NCI-H1417 (cell line): Measurements from ENCODE around the gene KIAA0825.

ENCODE experiments used
- DNase-seq, 3 experiments: peaks; one replicate each; lab custom pipeline; 2025; lab: John Stamatoyannopoulos, UW

The KIAA0825 gene

DNA sequence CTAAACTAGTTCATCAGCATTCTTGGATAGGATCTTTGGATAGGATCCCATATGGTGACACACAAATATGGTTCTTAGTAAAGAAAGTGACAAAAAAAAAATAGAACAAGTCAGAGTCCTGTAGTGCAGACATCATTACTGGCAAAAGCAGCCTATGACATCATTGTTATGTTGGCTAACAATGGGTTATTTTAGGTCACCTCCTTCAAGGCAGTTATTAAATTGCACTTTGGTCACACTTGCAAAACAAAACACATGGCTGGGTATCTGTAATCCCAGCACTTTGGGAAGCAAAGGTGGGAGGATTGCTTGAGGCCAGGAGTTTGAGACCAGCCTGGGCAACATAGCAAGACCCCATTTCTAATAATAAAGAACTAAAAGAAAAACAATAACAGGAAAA, 185.9 kb downstream of the KIAA0825 start:
- no peak for DNase-seq

GRCh38 chr5:94431696-94432095, 186.7 kb downstream of the KIAA0825 start:
- no peak for DNase-seq

GRCh38 chr5:94429566-94429965, 188.8 kb downstream of the KIAA0825 start:
- no peak for DNase-seq

- no peak for DNase-seq
Measured at GRCh38 chr5:94425396-94425795, 193.0 kb downstream of the KIAA0825 start.

DNA sequence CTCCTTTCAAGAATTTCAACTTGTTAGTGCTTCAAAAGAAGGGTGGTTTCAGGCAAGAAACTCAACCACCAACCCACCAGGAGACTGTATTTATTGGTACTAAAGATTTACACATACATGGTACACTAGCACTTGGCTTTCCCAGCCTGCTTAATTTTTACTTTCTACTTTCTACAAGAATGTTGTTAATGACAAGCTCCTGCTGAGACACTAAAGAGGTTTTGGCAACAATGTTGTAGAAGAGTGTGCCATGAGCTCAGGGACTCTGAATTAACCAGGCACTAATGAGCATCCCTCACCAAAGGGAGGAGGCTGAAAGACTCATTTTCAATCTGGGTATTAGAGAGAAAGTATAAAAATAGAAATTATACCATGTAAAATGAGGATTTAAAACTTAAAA, 195.0 kb downstream of the KIAA0825 start:
- no peak for DNase-seq

GRCh38 chr5:94422812-94423211, 195.6 kb downstream of the KIAA0825 start:
- DNase-seq, result peak in 2 of 3 experiments; percentile 2 to 6

- no peak for DNase-seq
Measured at GRCh38 chr5:94420885-94421284, 197.5 kb downstream of the KIAA0825 start.

DNA sequence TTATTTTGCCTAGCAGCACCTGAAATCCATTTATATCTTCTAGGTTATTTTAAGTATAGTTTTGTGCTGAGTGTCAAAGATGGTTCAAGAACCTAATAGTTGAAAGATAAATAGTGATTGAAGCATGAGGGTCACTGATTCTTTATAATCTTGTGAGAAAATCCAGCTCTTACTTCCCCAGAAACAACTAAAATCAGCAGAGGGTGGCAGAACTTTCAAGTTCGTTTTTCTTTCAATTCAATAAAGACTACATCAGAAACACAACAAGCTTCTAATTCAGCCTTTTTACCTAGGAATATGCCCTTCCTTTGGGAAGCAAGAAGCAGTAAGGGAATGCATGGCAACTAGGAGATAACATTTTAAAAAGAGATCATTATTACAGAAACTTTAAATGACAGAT, 202.6 kb downstream of the KIAA0825 start:
- DNase-seq, result no peak

DNA sequence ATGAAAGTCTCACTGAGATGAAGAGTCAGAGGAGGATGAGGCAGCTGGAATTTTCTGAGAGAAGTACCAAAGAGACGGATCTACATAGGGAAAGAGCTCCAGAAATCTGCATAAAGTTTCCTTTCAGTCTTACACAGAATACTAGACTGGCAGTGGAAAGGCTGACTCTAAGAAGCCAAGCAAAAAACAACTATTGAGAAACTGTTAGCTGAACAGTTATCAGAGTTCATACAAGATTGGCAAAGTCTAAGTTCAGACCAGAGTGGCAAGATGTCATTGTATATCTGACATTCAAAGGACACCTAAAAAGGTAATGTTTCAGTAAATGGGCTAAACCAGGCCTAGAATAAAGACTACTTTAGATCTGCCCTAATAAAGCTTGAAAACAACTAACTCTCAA, 209.0 kb downstream of the KIAA0825 start:
- no peak for DNase-seq

GRCh38 chr5:94407023-94407422, 211.4 kb downstream of the KIAA0825 start:
- DNase-seq, result no peak

- no peak for DNase-seq
Measured at GRCh38 chr5:94403483-94403882, 214.9 kb downstream of the KIAA0825 start.

DNA sequence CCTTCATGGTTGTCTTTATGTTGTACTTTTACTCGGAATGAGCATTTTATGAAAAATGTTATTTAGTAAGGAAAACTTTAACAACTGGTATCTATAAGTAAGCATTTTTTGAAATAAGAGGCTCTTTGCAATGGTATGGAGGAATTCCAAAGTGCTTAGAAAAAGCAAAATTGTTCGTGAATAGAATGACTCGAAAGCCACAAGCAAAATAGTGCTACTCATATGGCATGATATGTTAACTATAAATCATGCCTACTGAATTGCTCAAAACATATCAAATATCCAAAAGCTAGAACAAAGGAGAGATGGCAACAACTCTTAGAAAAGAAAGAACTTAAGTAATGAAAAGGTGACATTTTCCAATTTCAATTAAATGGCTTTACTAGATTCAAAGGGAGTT, 216.3 kb downstream of the KIAA0825 start:
- no peak for DNase-seq

DNA sequence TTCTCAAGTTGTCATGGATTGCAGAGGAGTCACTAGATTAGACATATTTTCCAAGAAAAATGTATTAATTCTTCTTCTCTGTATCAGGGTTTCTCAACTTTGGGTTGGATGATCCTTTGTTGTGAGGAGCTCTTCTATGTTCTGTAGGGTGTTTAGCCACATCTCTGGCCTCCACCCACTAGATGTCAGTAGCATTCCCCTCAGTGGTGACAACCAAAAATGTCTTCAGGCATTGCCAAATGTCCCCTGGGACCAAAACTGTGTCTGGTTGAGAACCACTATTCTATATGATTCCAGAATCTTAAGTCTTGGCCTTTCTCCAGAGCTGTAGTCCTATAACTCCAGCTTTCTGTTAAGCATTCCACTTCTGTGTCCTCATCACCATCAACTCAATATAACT, 220.9 kb downstream of the KIAA0825 start:
- no peak for DNase-seq

DNA sequence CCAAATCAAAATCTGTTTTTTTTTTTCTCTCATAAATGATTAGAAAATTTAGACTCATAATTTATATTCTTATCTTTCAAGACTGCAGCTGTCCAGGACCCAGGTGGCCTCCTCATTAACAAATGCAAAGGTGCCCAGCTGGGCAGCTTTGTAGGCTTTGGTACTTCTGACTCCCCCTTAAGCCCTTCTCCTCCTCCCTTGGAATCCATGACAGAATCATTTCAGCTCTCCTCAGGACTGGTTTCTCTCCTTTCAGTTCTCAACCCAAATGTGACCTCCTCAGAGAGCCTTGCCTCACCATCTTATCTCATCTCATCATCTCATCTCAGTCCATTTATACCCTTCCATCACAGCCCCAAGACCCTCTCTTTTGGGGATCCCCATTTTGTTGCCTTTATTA, 221.7 kb downstream of the KIAA0825 start:
- DNase-seq, result no peak

GRCh38 chr5:94395468-94395867, 222.9 kb downstream of the KIAA0825 start:
- no peak for DNase-seq

DNA sequence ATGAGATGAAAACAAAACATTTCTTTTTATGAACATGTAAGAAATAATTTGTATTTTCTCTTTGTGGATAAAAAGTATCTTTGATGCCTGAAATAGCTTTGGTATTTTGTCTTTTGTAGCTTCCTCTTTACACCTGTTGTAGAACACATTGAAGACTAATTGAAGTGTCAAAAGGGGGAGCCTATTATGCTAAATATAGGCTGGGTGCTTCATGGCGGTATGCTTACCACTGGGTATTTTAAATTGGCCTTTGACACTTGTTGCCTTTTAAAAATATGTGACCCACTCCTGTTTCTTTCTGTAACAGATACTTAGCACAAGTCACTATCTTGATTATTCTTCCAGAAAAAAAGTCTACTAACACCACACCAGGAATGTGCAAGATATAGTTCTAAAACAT, 226.4 kb downstream of the KIAA0825 start:
- DNase-seq, result peak in 1 of 3 experiments; percentile 60

DNA sequence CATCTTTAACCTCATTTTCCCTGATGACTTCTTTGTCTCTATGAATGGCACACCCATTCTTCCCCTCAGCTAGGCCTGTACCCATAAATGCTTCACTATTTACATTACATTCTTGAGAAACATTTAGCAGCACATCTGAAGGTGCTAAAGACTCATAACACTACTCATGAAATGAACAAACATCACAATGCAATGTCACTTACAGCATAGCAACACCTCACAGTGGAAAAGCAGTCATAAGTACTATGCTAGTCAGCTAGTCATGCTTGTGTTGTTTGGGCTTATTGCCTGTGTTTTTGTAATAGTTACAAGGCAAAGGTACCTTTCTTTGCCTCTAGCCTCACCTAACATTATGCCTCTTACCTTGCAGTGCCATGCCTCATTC, 228.9 kb downstream of the KIAA0825 start:
- no peak for DNase-seq

DNA sequence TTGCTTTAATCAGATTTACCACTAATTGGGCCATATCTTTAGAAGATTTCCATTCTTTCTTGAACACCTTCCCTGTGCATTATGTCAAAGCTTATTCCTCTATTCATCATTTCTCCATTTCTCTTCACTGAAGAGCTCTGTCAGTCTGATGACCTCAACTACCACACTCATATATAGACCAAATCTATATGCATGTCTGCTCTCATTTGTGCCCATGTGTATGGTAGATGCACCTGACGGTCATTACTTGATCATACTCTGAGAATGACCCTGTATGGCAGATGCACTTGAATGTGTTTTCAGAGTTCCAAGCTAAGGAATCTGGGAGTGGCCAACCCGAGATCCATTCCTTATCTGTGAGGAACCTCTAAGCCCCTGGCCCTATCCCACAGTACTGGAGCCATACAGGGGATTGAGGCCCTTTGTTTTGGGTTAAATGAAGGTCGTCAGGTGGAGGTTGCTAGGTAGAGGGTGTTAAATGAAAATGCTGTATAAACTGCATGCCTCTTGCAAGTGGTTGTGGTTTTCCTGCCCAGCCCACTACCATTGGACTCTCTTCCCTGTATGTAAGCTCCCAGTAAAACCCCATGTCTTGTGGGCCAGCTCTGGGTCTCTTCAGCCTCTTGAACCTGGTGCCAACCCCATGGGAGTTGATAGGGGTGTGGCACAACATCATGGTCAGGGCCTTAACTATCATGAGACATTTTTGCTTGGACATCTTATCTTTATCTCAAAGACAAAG, 229.5 kb downstream of the KIAA0825 start:
- DNase-seq, result no peak

- no peak for DNase-seq
Measured at GRCh38 chr5:94385767-94386166, 232.6 kb downstream of the KIAA0825 start.

DNA sequence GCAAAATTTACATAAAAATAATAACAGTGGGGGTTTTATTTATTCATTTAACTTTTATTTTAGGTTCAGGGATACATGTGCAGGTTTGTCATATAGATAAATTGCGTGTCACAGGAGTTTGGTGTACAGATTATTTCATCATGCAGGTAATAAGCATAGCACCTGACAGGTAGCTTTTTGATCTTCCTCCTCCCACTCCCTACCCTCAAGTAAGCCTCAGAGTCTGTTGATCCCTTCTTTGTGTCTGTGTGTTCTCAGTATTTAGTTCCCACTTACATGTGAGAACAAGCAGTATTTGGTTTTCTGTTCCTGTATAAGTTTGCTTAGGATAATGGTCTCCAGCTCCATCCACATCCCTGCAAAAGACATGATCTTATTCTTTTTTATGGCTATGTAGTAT, 240.3 kb downstream of the KIAA0825 start:
- DNase-seq, result no peak

DNA sequence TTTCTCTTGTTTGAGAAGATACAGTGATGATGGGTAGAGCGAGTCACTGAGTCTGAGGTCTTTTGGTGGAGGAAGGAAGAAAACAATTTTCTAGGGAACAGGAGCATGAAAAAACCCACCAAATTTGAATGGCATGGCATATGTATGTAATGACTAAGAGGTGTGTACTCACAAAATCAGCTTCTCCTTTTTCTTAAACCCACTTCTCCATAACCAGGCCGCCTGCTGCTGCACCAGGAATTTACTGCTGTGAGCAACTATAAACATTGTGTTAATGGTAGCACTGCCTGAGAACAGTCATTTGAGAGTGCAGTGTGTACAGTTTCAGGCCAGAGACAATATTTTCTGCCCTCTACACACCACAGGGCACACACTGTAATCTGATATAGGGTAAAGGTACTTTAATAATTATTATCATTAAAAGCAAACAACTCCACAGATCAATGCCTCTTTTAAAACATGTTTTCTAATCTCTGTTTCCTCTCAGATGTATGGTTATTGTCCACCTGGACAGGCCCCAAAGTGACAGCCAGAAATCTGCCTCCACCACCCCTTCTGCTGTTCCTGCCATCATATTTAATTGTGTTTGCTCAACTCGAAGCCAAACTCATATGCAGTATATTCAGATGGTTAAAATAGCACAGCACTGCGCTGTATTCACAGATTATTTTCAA, 241.6 kb downstream of the KIAA0825 start:
- DNase-seq, result peak in 2 of 3 experiments; percentile 75 to 92

- DNase-seq, result peak in 1 of 3 experiments; percentile 29
Measured at GRCh38 chr5:94375801-94376200, 242.6 kb downstream of the KIAA0825 start.

- DNase-seq, result no peak
Measured at GRCh38 chr5:94374336-94374735, 244.1 kb downstream of the KIAA0825 start.

- no peak for DNase-seq
Measured at GRCh38 chr5:94367900-94368299, 250.5 kb downstream of the KIAA0825 start.
